Measurements from ENCODE around the gene IL17RB. TPM values are rescaled to one million over a fixed set of nuclear protein-coding genes. Genes with fewer than 3 reads are reported as not detected.

IL17RB gene
- total RNA-seq, 2 experiments from 2014 or later = 0.14 to 0.15 TPM

DNA sequence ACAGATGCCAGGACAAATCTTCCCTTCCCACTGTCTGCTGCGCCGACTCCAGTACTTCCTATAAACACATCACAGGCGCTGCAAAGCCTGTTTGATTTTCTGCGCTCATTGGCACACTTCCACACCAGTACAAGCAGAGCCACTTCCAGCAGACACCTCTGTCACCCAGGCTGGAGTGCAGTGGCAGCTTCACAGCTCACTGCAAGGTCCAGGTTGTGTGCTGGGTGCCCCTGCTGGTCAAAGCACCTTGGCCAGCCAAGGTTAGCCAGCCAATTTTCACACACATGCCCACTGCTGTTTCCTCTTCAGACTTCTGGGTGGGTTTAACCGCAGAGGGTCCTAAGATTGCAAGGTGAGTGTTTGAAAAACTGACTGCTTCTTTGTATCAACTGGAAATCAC lies 5.1 kb upstream of the IL17RB start:
- DNase-seq = no peak
- intact Hi-C loops (cut with micrococcal nuclease) = no loop called here
- peaks cover 28% of the 10 kb centered on the region for H3K27me3 Mint-ChIP-seq (ENCODE audit: low read depth)
- H3K9me3 Mint-ChIP-seq = no peaks in the 10 kb centered on the region
- CTCF ChIA-PET = no interaction called here
- no peak overlapping the region for H3K27ac Mint-ChIP-seq
- H3K4me1 Mint-ChIP-seq (ENCODE audit: low read depth) = no peaks in the 10 kb centered on the region
- no peak overlapping the region for H3K4me3 Mint-ChIP-seq
- no peaks in the 10 kb centered on the region for H3K36me3 Mint-ChIP-seq (ENCODE audit: low read depth)

- no peak for DNase-seq
- no peaks in the 10 kb centered on the region for H3K36me3 Mint-ChIP-seq (ENCODE audit: low read depth)
- intact Hi-C loops (cut with micrococcal nuclease) = no loop called here
- no peaks in the 10 kb centered on the region for H3K9me3 Mint-ChIP-seq
- CTCF ChIA-PET = no interaction called here
- H3K4me3 Mint-ChIP-seq = no peak overlapping the region
- no peak overlapping the region for H3K27ac Mint-ChIP-seq
- peaks cover 36% of the 10 kb centered on the region for H3K27me3 Mint-ChIP-seq (ENCODE audit: low read depth)
- H3K4me1 Mint-ChIP-seq (ENCODE audit: low read depth) = peaks cover 2% of the 10 kb centered on the region
Observed at GRCh38 chr3:53842436-53843194, 3.8 kb upstream of the IL17RB start.

DNA sequence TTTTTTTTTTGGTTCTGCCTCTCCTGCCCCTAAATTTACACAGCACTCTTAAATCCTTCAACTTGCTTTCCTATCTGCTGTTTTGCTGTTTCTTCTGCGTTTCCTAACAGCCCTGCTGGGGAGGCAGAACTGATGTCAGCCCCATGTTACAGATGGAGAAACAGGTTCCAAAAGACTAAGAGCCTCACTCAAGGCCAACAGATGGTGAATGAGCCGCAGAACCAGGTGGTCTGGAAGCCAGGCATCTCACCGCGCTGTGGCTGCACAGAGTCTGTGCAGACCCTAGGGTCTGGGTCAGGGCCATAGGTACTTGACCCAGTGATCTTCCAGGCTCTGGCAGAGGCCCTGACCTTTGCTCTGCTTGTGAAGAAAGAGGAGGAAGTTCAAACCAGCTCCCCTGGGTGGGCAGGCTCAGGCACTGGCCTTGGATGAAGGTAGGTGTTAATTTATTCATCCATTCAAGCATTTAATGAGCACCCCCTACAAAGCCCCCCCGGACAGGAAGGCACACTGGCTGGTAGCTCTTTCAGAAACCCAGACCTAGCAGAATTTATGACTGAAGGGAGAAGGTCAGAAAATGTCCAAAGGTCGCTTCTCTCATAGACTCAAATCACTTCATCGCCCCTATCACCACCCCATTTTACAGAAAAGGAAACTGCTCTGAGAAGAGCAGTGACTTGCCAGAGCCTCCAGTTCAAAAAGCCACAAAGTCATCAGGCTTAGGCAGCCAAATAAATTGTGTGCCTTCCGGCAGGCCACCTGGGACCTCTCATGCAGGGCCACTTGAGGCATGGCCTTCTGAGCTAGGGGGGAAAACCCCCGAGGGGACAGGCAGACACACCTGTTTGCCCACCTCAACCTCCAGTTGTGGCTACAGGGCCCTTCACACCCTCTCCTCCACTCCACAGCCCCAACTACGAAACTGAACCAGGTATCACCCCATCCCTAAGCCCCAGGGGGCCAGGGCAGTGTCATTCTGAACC lies 2.9 kb upstream of the IL17RB start:
- Mint-ChIP-seq H3K36me3 (ENCODE audit: low read depth) (no peaks in the 10 kb centered on the region), H3K4me3 (no peak overlapping the region), H3K27ac (no peak overlapping the region), H3K9me3 (no peaks in the 10 kb centered on the region), H3K27me3 (ENCODE audit: low read depth) (peaks cover 36% of the 10 kb centered on the region), H3K4me1 (ENCODE audit: low read depth) (peaks cover 2% of the 10 kb centered on the region)
- DNase-seq = no peak
- intact Hi-C loops (cut with micrococcal nuclease) = no loop called here
- CTCF ChIA-PET = interaction anchor here (0.8 kb wide), 1 partner anchor 18 kb away, joined by 3 read pairs; no protein-coding TSS in a partner anchor

- H3K4me1 Mint-ChIP-seq (ENCODE audit: low read depth) = peaks cover 2% of the 10 kb centered on the region
- intact Hi-C loops (cut with micrococcal nuclease) = loop anchor here (5.0 kb wide), 1 partner anchor 92 kb away; no protein-coding TSS in a partner anchor
- CTCF ChIA-PET = interaction anchor here (0.8 kb wide), 1 partner anchor 17 kb away, joined by 3 read pairs; no protein-coding TSS in a partner anchor
- H3K4me3 Mint-ChIP-seq = no peak overlapping the region
- no peaks in the 10 kb centered on the region for H3K36me3 Mint-ChIP-seq (ENCODE audit: low read depth)
- no peaks in the 10 kb centered on the region for H3K9me3 Mint-ChIP-seq
- H3K27ac Mint-ChIP-seq = no peak overlapping the region
- DNase-seq = no peak
- peaks cover 37% of the 10 kb centered on the region for H3K27me3 Mint-ChIP-seq (ENCODE audit: low read depth)
Observed at GRCh38 chr3:53844262-53845102, 1.9 kb upstream of the IL17RB start.

DNA sequence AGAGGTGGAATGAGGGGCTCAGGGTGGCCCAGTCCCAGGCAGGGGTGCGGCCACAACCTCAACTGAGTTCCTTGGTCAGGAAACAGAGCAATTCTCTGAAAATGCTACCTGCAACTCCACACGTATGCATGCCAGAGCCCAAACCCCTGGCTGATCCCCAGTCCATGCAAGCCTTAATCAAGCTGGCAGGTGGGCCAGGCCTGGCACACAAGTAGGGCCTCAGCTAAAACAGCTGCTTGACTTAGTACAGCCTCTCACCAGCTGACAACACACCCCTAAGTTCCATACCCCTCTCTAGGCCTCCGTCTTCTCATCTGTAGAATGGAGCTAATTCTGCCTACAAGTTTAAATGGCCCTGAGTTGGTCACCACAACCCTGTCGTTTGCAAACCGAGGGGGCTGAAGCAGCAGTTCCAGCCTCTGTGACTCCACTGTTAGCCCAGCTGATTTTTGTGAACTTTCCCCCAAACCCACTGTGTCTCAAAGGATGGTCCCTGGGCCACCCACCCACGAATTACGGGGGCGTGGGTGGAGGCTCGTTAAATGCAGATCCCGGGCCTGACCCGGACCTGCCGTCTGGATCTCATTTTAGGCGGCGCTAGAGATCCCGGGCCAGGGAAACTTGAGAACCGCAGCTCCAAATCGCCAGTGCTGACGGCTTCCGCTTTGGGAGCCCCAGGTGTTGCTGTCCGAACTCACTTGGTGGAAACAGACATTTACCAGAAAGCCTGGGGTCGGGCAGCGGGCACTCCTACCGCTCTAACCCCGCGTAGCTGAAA lies 1.1 kb upstream of the IL17RB start:
- no peak overlapping the region for H3K27ac Mint-ChIP-seq
- peaks cover 2% of the 10 kb centered on the region for H3K4me1 Mint-ChIP-seq (ENCODE audit: low read depth)
- H3K36me3 Mint-ChIP-seq (ENCODE audit: low read depth) = no peaks in the 10 kb centered on the region
- DNase-seq = peak; percentile 13
- peaks cover 41% of the 10 kb centered on the region for H3K27me3 Mint-ChIP-seq (ENCODE audit: low read depth)
- CTCF ChIA-PET = no interaction called here
- no peaks in the 10 kb centered on the region for H3K9me3 Mint-ChIP-seq
- peak overlapping the region; percentile 50 for H3K4me3 Mint-ChIP-seq
- intact Hi-C loops (cut with micrococcal nuclease) = loop anchor here (5.0 kb wide), 1 partner anchor 93 kb away; no protein-coding TSS in a partner anchor

GRCh38 chr3:53845881-53846133 lies 561 bp upstream of the IL17RB start:
- intact Hi-C loops (cut with micrococcal nuclease) = loop anchor here (5.0 kb wide), 1 partner anchor 94 kb away; no protein-coding TSS in a partner anchor
- Mint-ChIP-seq H3K36me3 (ENCODE audit: low read depth) (no peaks in the 10 kb centered on the region), H3K4me1 (ENCODE audit: low read depth) (peaks cover 2% of the 10 kb centered on the region), H3K27ac (no peak overlapping the region), H3K27me3 (ENCODE audit: low read depth) (peaks cover 41% of the 10 kb centered on the region), H3K9me3 (no peaks in the 10 kb centered on the region), H3K4me3 (peak overlapping the region; percentile 50)
- no peak for DNase-seq
- CTCF ChIA-PET = no interaction called here

DNA sequence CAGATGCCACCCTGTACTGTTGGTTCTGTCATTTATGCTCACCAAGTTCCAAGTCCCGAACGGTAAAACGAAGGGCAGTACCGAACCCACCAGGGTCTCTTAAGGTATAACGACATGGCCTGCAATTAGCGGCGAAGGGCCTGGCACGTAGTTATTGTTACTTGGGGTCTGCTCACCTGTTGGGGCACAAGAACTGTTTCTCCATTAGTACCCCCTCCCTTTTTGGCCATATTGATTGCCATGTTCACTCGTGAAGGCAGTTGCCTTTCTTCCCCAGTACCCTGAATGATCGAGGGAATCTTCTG lies 435 bp downstream of the IL17RB start:
- H3K27me3 Mint-ChIP-seq (ENCODE audit: low read depth) = peaks cover 41% of the 10 kb centered on the region
- CTCF ChIA-PET = interaction anchor here (0.8 kb wide), 1 partner anchor 92 kb away, joined by 3 read pairs; no protein-coding TSS in a partner anchor
- no peaks in the 10 kb centered on the region for H3K36me3 Mint-ChIP-seq (ENCODE audit: low read depth)
- H3K4me3 Mint-ChIP-seq = peak overlapping the region; percentile 65
- H3K9me3 Mint-ChIP-seq = no peaks in the 10 kb centered on the region
- no peak overlapping the region for H3K27ac Mint-ChIP-seq
- intact Hi-C loops (cut with micrococcal nuclease) = loop anchor here (5.0 kb wide), 1 partner anchor 95 kb away; no protein-coding TSS in a partner anchor
- no peak for DNase-seq
- peaks cover 2% of the 10 kb centered on the region for H3K4me1 Mint-ChIP-seq (ENCODE audit: low read depth)

GRCh38 chr3:53849916-53850315 lies 3.5 kb downstream of the IL17RB start:
- no peaks in the 10 kb centered on the region for H3K36me3 Mint-ChIP-seq (ENCODE audit: low read depth)
- no peak for DNase-seq
- H3K27me3 Mint-ChIP-seq (ENCODE audit: low read depth) = peaks cover 23% of the 10 kb centered on the region
- no peaks in the 10 kb centered on the region for H3K9me3 Mint-ChIP-seq
- peaks cover 2% of the 10 kb centered on the region for H3K4me1 Mint-ChIP-seq (ENCODE audit: low read depth)
- CTCF ChIA-PET = no interaction called here
- no peak overlapping the region for H3K27ac Mint-ChIP-seq
- intact Hi-C loops (cut with micrococcal nuclease) = loop anchor here (5.0 kb wide), 1 partner anchor 98 kb away; no protein-coding TSS in a partner anchor
- no peak overlapping the region for H3K4me3 Mint-ChIP-seq

GRCh38 chr3:53850895-53851294 lies 4.5 kb downstream of the IL17RB start:
- Mint-ChIP-seq H3K4me3 (no peak overlapping the region), H3K36me3 (ENCODE audit: low read depth) (no peaks in the 10 kb centered on the region), H3K9me3 (no peaks in the 10 kb centered on the region), H3K27me3 (ENCODE audit: low read depth) (peaks cover 16% of the 10 kb centered on the region), H3K4me1 (ENCODE audit: low read depth) (peaks cover 2% of the 10 kb centered on the region), H3K27ac (no peak overlapping the region)
- intact Hi-C loops (cut with micrococcal nuclease) = no loop called here
- DNase-seq = no peak
- CTCF ChIA-PET = no interaction called here

- Mint-ChIP-seq H3K4me1 (ENCODE audit: low read depth) (no peaks in the 10 kb centered on the region), H3K9me3 (no peaks in the 10 kb centered on the region), H3K36me3 (ENCODE audit: low read depth) (peaks cover 4% of the 10 kb centered on the region), H3K27me3 (ENCODE audit: low read depth) (no peaks in the 10 kb centered on the region), H3K27ac (no peak overlapping the region), H3K4me3 (no peak overlapping the region)
- CTCF ChIA-PET = no interaction called here
- DNase-seq = no peak
- intact Hi-C loops (cut with micrococcal nuclease) = no loop called here
Observed at GRCh38 chr3:53856964-53857363, 10.6 kb downstream of the IL17RB start.

- no peak overlapping the region for H3K4me3 Mint-ChIP-seq
- no peaks in the 10 kb centered on the region for H3K9me3 Mint-ChIP-seq
- H3K4me1 Mint-ChIP-seq (ENCODE audit: low read depth) = no peaks in the 10 kb centered on the region
- intact Hi-C loops (cut with micrococcal nuclease) = no loop called here
- CTCF ChIA-PET = no interaction called here
- H3K27me3 Mint-ChIP-seq (ENCODE audit: low read depth) = no peaks in the 10 kb centered on the region
- peaks cover 10% of the 10 kb centered on the region for H3K36me3 Mint-ChIP-seq (ENCODE audit: low read depth)
- no peak for DNase-seq
- H3K27ac Mint-ChIP-seq = no peak overlapping the region
Observed at GRCh38 chr3:53858096-53858741, 11.9 kb downstream of the IL17RB start.
